Endothelial cell of umbilical vein (primary cell): ENCODE measurements around the gene CDX2.

Source experiments
- GATA2 ChIP-seq: IDR thresholded peaks from 2 replicates; pipeline ENCODE4 v1.7.0; 2011; ENCODE audit warnings: low read depth, mild to moderate bottlenecking, moderate library complexity, mixed read lengths, low read length; ENCODE audit not compliant: insufficient read length, insufficient read depth
- TF ChIP-seq, protein P1 (sequence below), 2 donors: IDR thresholded peaks; 1 replicate in 1 of 2; 2 replicates in 1 of 2; pipeline ENCODE4 v1.5.1; 2011; ENCODE audit warnings: low read length in 2 of 2, mild to moderate bottlenecking in 2 of 2, moderate library complexity in 2 of 2, control low read depth in 1 of 2, inconsistent platforms in 1 of 2, low read depth in 1 of 2; ENCODE audit not compliant: insufficient read depth in 1 of 2; ENCODE audit errors: extremely low read depth in 1 of 2

- TF ChIP-seq, protein P1, sequence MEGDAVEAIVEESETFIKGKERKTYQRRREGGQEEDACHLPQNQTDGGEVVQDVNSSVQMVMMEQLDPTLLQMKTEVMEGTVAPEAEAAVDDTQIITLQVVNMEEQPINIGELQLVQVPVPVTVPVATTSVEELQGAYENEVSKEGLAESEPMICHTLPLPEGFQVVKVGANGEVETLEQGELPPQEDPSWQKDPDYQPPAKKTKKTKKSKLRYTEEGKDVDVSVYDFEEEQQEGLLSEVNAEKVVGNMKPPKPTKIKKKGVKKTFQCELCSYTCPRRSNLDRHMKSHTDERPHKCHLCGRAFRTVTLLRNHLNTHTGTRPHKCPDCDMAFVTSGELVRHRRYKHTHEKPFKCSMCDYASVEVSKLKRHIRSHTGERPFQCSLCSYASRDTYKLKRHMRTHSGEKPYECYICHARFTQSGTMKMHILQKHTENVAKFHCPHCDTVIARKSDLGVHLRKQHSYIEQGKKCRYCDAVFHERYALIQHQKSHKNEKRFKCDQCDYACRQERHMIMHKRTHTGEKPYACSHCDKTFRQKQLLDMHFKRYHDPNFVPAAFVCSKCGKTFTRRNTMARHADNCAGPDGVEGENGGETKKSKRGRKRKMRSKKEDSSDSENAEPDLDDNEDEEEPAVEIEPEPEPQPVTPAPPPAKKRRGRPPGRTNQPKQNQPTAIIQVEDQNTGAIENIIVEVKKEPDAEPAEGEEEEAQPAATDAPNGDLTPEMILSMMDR (IDR thresholded peaks at IDR 0.05; ENCODE audit: extremely low read depth in 1 of 2, insufficient read depth in 1 of 2, low read depth in 1 of 2, low read length in 2 of 2): no peak
- no peak for TF ChIP-seq GATA2
Observed at GRCh38 chr13:27965740-27966640, 3.1 kb downstream of the CDX2 start.
